Mucosa of rectum (tissue), 2 donors: ENCODE data around the gene GCGR.

Experiments
- H3K27ac ChIP-seq, 2 donors: one replicate each; pipeline ENCODE4 v1.7.0; 2013; ENCODE audit warnings: inconsistent platforms in 2 of 2, low read depth in 2 of 2, low read length in 2 of 2
- H3K27me3 ChIP-seq, 2 donors: one replicate each; pipeline ENCODE4 v1.7.0; 2013; ENCODE audit warnings: low read length in 2 of 2; ENCODE audit not compliant: control insufficient read depth in 2 of 2, insufficient read depth in 2 of 2
- H3K36me3 ChIP-seq, 2 donors: one replicate each; pipeline ENCODE4 v1.7.0; 2013; ENCODE audit warnings: low read length in 2 of 2; ENCODE audit not compliant: control insufficient read depth in 2 of 2, insufficient read depth in 2 of 2
- H3K4me1 ChIP-seq, 2 donors: one replicate each; pipeline ENCODE4 v1.7.0; 2013; ENCODE audit warnings: low read length in 2 of 2, mild to moderate bottlenecking in 1 of 2; ENCODE audit not compliant: control insufficient read depth in 2 of 2, insufficient read depth in 2 of 2
- H3K4me3 ChIP-seq, 2 donors: one replicate each; pipeline ENCODE4 v1.7.0; 2013; ENCODE audit warnings: low read length in 2 of 2
- H3K9ac ChIP-seq, 2 donors: one replicate each; pipeline ENCODE4 v1.7.0; 2013; ENCODE audit warnings: low read length in 2 of 2, low read depth in 1 of 2, mild to moderate bottlenecking in 1 of 2
- H3K9me3 ChIP-seq, 2 donors: one replicate each; pipeline ENCODE4 v1.7.0; 2013; ENCODE audit warnings: low read length in 2 of 2; ENCODE audit not compliant: control insufficient read depth in 2 of 2
- donor health status: healthy.
- donor health status: Normal muscosa, but diverticular disease.

The GCGR gene

GRCh38 chr17:81812571-81813370 lies 8.8 kb downstream of the GCGR start:
- peaks cover 6 to 18% of the 10 kb centered on the region in 2 donors for H3K27me3 ChIP-seq
- H3K4me3 ChIP-seq = no peak overlapping the region
- H3K4me1 ChIP-seq = peaks cover 7 to 8% of the 10 kb centered on the region in 2 donors
- H3K9ac ChIP-seq = no peak overlapping the region
- H3K27ac ChIP-seq = no peak overlapping the region
- no peaks in the 10 kb centered on the region for H3K9me3 ChIP-seq
- no peaks in the 10 kb centered on the region for H3K36me3 ChIP-seq

GRCh38 chr17:81813371-81813684 lies 9.4 kb downstream of the GCGR start:
- no peaks in the 10 kb centered on the region for H3K36me3 ChIP-seq
- no peak overlapping the region for H3K9ac ChIP-seq
- no peak overlapping the region for H3K27ac ChIP-seq
- H3K27me3 ChIP-seq = peaks cover 4 to 12% of the 10 kb centered on the region in 2 donors
- no peak overlapping the region for H3K4me3 ChIP-seq
- no peaks in the 10 kb centered on the region for H3K9me3 ChIP-seq
- peaks cover 7 to 8% of the 10 kb centered on the region in 2 donors for H3K4me1 ChIP-seq

GRCh38 chr17:81813861-81814683 lies 10.1 kb downstream of the GCGR start:
- no peak overlapping the region for H3K9ac ChIP-seq
- no peaks in the 10 kb centered on the region for H3K36me3 ChIP-seq
- H3K27ac ChIP-seq = no peak overlapping the region
- H3K4me3 ChIP-seq = no peak overlapping the region
- no peaks in the 10 kb centered on the region for H3K9me3 ChIP-seq
- H3K27me3 ChIP-seq = peaks cover 2 to 9% of the 10 kb centered on the region in 2 donors
- peaks cover 7 to 8% of the 10 kb centered on the region in 2 donors for H3K4me1 ChIP-seq

- H3K4me3 ChIP-seq = no peak overlapping the region
- H3K9ac ChIP-seq = peak overlapping the region in 1 of 2 donors; percentile 65
- no peaks in the 10 kb centered on the region for H3K9me3 ChIP-seq
- no peak overlapping the region for H3K27ac ChIP-seq
- peaks cover 7 to 8% of the 10 kb centered on the region in 2 donors for H3K4me1 ChIP-seq
- H3K36me3 ChIP-seq = no peaks in the 10 kb centered on the region
- peaks cover 0 to 4% of the 10 kb centered on the region in 2 donors for H3K27me3 ChIP-seq
Observed at GRCh38 chr17:81814748-81815645, 11.0 kb downstream of the GCGR start.

GRCh38 chr17:81815646-81815986 lies 11.7 kb downstream of the GCGR start:
- Histone ChIP-seq H3K4me3 (no peak overlapping the region), H3K4me1 (peaks cover 7 to 8% of the 10 kb centered on the region in 2 donors), H3K36me3 (no peaks in the 10 kb centered on the region), H3K9ac (peak overlapping the region in 1 of 2 donors; percentile 65), H3K27me3 (no peaks in the 10 kb centered on the region), H3K9me3 (no peaks in the 10 kb centered on the region), H3K27ac (no peak overlapping the region)

GRCh38 chr17:81817758-81818147 lies 13.8 kb downstream of the GCGR start:
- Histone ChIP-seq H3K4me3 (no peak overlapping the region), H3K36me3 (no peaks in the 10 kb centered on the region), H3K27me3 (no peaks in the 10 kb centered on the region), H3K27ac (no peak overlapping the region), H3K9ac (no peak overlapping the region), H3K9me3 (no peaks in the 10 kb centered on the region), H3K4me1 (peaks cover 23 to 26% of the 10 kb centered on the region in 2 donors)

- peaks cover 23 to 26% of the 10 kb centered on the region in 2 donors for H3K4me1 ChIP-seq
Observed at GRCh38 chr17:81819708-81820107, 15.8 kb downstream of the GCGR start.

GRCh38 chr17:81821147-81821546 lies 17.2 kb downstream of the GCGR start:
- H3K4me3 ChIP-seq = peak overlapping the region in 1 of 2 donors; percentile 17
- no peaks in the 10 kb centered on the region for H3K27me3 ChIP-seq
- H3K9ac ChIP-seq = peak overlapping the region; percentile 60 to 69
- H3K9me3 ChIP-seq = no peaks in the 10 kb centered on the region
- H3K27ac ChIP-seq = peak overlapping the region; percentile 96 to 97
- H3K4me1 ChIP-seq = peaks cover 23 to 26% of the 10 kb centered on the region in 2 donors
- H3K36me3 ChIP-seq = no peaks in the 10 kb centered on the region

More at GRCh38 chr17:81819708-81820107, 15.8 kb downstream of the GCGR start:
- Histone ChIP-seq H3K9me3 (no peaks in the 10 kb centered on the region), H3K4me3 (no peak overlapping the region), H3K27me3 (no peaks in the 10 kb centered on the region), H3K27ac (no peak overlapping the region), H3K9ac (no peak overlapping the region), H3K36me3 (no peaks in the 10 kb centered on the region)

- no peaks in the 10 kb centered on the region for H3K36me3 ChIP-seq
- H3K4me3 ChIP-seq = peak overlapping the region in 1 of 2 donors; percentile 17
- peak overlapping the region; percentile 60 to 81 for H3K9ac ChIP-seq
- no peaks in the 10 kb centered on the region for H3K9me3 ChIP-seq
- H3K4me1 ChIP-seq = peaks cover 24 to 27% of the 10 kb centered on the region in 2 donors
- H3K27me3 ChIP-seq = no peaks in the 10 kb centered on the region
- H3K27ac ChIP-seq = peak overlapping the region; percentile 96 to 97
Observed at GRCh38 chr17:81821603-81822311, 17.8 kb downstream of the GCGR start.
